Mesothelial cell of epicardium (in vitro differentiated cells): Measurements from ENCODE around the gene TLNRD1. TPM values are rescaled to one million over a fixed set of nuclear protein-coding genes. Genes with fewer than 3 reads are reported as not detected.
A peak's percentile ranks its signal among the peaks of the same experiment; 100 is the strongest.

Experiments used
- DNase-seq, 2 experiments: peaks; one replicate each; pipeline ENCODE4 v3.0.0; 2021; ENCODE audit warnings: low spot score in 2 of 2; ENCODE audit not compliant: unreplicated experiment in 2 of 2
- H3K27ac Mint-ChIP-seq: 2 replicates; pipeline ENCODE4 v1.8.0; 2021; ENCODE audit warnings: mixed read lengths
- H3K27me3 Mint-ChIP-seq: 2 replicates; pipeline ENCODE4 v1.8.0; 2021; ENCODE audit warnings: low read depth, mixed read lengths
- H3K36me3 Mint-ChIP-seq: 2 replicates; pipeline ENCODE4 v1.8.0; 2021; ENCODE audit warnings: mixed read lengths
- H3K4me1 Mint-ChIP-seq: 2 replicates; pipeline ENCODE4 v1.8.0; 2021; ENCODE audit warnings: mixed read lengths
- H3K4me3 Mint-ChIP-seq: 2 replicates; pipeline ENCODE4 v1.8.0; 2021; ENCODE audit warnings: mild to moderate bottlenecking, moderate library complexity, mixed read lengths
- H3K9me3 Mint-ChIP-seq: 2 replicates; pipeline ENCODE4 v1.8.0; 2021; ENCODE audit warnings: mixed read lengths
- CTCF ChIP-seq: fragments of 200-600 bp; sonication (generic); IDR thresholded peaks from one replicate; pipeline ENCODE4 v1.5.0; 2021; ENCODE audit warnings: antibody characterized with exemption; ENCODE audit not compliant: unreplicated experiment
- total RNA-seq: library from RNA; stranded (reverse); gene quantifications from 3 replicates; pipeline ENCODE4 v1.2.1, GENCODE V29; 2021

Gene TLNRD1
- total RNA-seq, 1 donor from 2014 or later = 13.0 TPM

DNA sequence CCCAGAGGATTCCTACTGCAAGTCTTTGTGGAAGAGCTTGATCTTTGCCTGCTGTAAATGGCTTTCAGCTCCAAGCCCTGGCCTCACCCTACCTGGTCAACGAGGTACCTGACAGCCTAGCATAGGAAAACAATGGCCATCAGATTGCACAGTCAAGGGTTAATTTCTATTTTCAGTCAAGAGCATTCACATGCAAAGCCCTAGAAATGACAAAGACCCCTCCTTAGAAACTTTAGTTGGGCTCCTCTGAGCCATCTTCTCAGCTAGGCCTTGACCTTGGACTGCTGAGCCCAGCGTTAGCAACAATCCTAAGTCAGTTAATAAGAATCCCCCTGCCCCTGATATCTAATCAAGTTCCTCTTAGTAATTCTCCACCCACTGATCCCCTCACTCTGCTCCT lies 29.6 kb upstream of the TLNRD1 start:
- peaks cover 20% of the 10 kb centered on the region for H3K4me1 Mint-ChIP-seq
- H3K27me3 Mint-ChIP-seq = no peaks in the 10 kb centered on the region
- peaks cover 4% of the 10 kb centered on the region for H3K36me3 Mint-ChIP-seq
- H3K9me3 Mint-ChIP-seq = no peaks in the 10 kb centered on the region
- DNase-seq = no peak
- no peak overlapping the region for H3K27ac Mint-ChIP-seq
- H3K4me3 Mint-ChIP-seq = no peak overlapping the region
- no peak for TF ChIP-seq CTCF

DNA sequence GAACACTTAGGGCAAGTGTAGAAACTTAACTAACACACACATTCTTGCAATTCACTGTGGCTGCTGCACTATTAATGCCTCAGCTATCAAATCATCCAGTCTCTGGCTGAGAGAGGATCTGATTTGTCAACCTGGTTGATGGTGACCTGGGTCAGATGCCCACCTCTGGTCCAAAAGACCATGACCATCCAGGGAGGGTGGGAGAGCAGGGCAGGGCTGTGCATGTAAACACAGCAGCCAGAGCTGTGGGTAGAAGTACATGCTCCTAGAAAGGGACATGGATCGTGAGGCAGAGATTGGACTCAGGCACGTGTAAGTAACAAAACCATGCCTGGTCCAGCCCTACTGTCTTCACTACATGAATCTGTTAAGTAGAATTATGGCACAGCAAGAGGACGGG lies 28.4 kb upstream of the TLNRD1 start:
- TF ChIP-seq CTCF = no peak
- Mint-ChIP-seq H3K4me1 (peaks cover 14% of the 10 kb centered on the region), H3K27me3 (no peaks in the 10 kb centered on the region), H3K9me3 (no peaks in the 10 kb centered on the region), H3K27ac (no peak overlapping the region), H3K36me3 (peaks cover 4% of the 10 kb centered on the region), H3K4me3 (no peak overlapping the region)
- no peak for DNase-seq

DNA sequence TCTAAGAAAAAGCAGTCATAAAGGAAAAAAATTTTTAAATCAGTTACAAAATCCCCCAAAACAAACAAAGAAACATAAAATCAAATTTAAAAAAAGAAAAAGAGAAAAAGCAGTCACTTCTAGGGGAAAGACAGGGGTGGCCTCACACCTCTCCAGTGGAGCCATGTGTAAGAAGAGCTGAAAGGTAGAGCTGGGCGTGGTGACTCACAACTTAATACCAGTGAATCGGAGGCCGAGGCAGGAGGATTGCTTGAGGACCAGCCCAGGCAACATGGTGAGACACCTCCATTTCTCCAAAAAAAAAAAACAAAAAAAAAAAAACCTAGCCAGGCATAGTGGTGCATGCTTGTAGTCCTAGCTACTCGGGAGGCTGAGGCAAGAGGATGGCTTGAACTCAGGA lies 25.8 kb upstream of the TLNRD1 start:
- peaks cover 4% of the 10 kb centered on the region for H3K4me1 Mint-ChIP-seq
- H3K27me3 Mint-ChIP-seq = no peaks in the 10 kb centered on the region
- H3K4me3 Mint-ChIP-seq = no peak overlapping the region
- no peak overlapping the region for H3K27ac Mint-ChIP-seq
- TF ChIP-seq CTCF = no peak
- peaks cover 19% of the 10 kb centered on the region for H3K36me3 Mint-ChIP-seq
- DNase-seq = no peak
- no peaks in the 10 kb centered on the region for H3K9me3 Mint-ChIP-seq

DNA sequence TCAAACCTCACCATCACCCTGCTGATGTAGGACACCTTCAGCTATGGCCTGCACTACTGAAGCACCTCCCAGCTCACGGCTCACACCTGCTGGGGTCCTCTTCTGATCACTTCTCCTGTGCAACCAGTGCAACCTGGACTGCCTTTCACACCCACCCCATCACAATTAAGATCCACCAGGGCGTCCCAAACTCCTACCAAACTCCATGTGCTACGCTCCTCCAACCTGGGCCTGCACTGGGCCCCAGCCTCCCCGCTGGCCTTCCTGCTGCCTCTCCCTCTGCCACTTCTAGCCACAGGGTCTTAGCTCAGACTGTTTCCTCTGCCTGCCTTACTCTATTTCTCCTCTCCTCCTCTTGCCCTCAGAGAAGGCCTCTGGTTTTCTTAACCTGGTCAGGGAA lies 23.9 kb upstream of the TLNRD1 start:
- peaks cover 3% of the 10 kb centered on the region for H3K4me1 Mint-ChIP-seq
- no peaks in the 10 kb centered on the region for H3K27me3 Mint-ChIP-seq
- no peak for DNase-seq
- TF ChIP-seq CTCF = no peak
- H3K36me3 Mint-ChIP-seq = peaks cover 22% of the 10 kb centered on the region
- no peaks in the 10 kb centered on the region for H3K9me3 Mint-ChIP-seq
- H3K4me3 Mint-ChIP-seq = no peak overlapping the region
- H3K27ac Mint-ChIP-seq = no peak overlapping the region

GRCh38 chr15:80977627-80978036 lies 23.1 kb upstream of the TLNRD1 start:
- no peaks in the 10 kb centered on the region for H3K27me3 Mint-ChIP-seq

More at GRCh38 chr15:80977627-80978036, 23.1 kb upstream of the TLNRD1 start:
- H3K4me1 Mint-ChIP-seq = peaks cover 5% of the 10 kb centered on the region
- H3K27ac Mint-ChIP-seq = no peak overlapping the region
- no peak overlapping the region for H3K4me3 Mint-ChIP-seq
- no peaks in the 10 kb centered on the region for H3K9me3 Mint-ChIP-seq
- peak in 1 of 2 experiments; percentile 58 for DNase-seq
- peak; percentile 20 for TF ChIP-seq CTCF
- peaks cover 28% of the 10 kb centered on the region for H3K36me3 Mint-ChIP-seq
